GM10266 (cell line): ENCODE results near the gene CCNT2.

Experiments used
- DNase-seq: peaks from one replicate; pipeline ENCODE4 v3.0.0; 2012; ENCODE audit errors: extremely low spot score
- TF ChIP-seq, protein P1 (sequence below): IDR thresholded peaks from 2 replicates; pipeline ENCODE4 v1.5.1; 2012; ENCODE audit warnings: mild to moderate bottlenecking, low read depth; ENCODE audit not compliant: control insufficient read depth, insufficient read depth; ENCODE audit errors: missing control alignments

The CCNT2 gene

GRCh38 chr2:134918526-134919340 lies at the start of gene CCNT2:
Gene CCNT2, plus strand, starts transcription at chr2:134918822. Its CDS starts 33 bp downstream, at chr2:134918855.
- DNase-seq: peak; percentile 95
- TF ChIP-seq, protein P1, sequence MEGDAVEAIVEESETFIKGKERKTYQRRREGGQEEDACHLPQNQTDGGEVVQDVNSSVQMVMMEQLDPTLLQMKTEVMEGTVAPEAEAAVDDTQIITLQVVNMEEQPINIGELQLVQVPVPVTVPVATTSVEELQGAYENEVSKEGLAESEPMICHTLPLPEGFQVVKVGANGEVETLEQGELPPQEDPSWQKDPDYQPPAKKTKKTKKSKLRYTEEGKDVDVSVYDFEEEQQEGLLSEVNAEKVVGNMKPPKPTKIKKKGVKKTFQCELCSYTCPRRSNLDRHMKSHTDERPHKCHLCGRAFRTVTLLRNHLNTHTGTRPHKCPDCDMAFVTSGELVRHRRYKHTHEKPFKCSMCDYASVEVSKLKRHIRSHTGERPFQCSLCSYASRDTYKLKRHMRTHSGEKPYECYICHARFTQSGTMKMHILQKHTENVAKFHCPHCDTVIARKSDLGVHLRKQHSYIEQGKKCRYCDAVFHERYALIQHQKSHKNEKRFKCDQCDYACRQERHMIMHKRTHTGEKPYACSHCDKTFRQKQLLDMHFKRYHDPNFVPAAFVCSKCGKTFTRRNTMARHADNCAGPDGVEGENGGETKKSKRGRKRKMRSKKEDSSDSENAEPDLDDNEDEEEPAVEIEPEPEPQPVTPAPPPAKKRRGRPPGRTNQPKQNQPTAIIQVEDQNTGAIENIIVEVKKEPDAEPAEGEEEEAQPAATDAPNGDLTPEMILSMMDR: peak; percentile 0

- TF ChIP-seq, protein P1: no peak
- DNase-seq: no peak
These were observed 48.5 kb upstream of the CCNT2 start for GRCh38 chr2:134869946-134870736.

DNA sequence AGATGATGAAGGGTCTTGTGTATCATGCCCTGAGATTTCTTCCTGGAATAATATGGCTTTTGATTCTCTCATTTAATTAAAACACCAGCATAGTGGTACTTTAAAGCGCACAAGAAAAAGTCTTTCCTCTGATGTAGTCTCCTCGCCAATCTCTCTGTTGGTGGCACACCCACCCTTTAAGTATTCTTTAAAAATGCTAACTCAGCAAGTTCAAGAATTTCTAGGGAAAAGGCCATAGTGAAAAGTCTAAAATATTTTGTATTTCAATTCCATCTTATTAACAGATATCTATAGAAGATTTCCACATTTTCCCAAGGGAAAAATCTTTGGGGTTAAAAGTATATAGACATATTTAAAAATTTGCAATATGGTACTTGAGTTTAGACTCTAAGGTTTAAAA lies 45.5 kb upstream of the CCNT2 start:
- TF ChIP-seq, protein P1: no peak

GRCh38 chr2:134875309-134875708 lies 43.3 kb upstream of the CCNT2 start:
- DNase-seq: no peak
- TF ChIP-seq, protein P1: no peak

More for the DNA sequence above, 45.5 kb upstream of the CCNT2 start:
- no peak for DNase-seq

DNA sequence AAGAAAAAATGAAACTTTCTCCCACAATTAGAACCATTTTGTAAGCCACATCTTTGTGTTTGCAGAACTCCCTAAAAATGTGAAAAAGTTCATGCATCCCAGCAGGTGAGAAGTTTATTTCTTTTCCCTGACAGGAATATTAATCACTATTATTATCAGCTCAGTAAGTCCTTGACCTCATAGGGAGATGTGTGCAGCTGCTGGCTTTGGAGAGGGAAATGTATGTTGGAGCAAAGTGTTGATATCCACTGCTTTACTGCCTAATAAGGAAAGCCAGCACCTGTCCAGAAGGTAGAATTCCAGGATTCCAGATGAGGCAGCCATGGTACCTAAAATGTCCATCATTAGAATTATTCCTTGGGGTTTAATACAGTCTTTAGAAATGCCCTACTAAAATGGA lies 35.8 kb upstream of the CCNT2 start:
- TF ChIP-seq, protein P1: no peak
- DNase-seq: no peak

DNA sequence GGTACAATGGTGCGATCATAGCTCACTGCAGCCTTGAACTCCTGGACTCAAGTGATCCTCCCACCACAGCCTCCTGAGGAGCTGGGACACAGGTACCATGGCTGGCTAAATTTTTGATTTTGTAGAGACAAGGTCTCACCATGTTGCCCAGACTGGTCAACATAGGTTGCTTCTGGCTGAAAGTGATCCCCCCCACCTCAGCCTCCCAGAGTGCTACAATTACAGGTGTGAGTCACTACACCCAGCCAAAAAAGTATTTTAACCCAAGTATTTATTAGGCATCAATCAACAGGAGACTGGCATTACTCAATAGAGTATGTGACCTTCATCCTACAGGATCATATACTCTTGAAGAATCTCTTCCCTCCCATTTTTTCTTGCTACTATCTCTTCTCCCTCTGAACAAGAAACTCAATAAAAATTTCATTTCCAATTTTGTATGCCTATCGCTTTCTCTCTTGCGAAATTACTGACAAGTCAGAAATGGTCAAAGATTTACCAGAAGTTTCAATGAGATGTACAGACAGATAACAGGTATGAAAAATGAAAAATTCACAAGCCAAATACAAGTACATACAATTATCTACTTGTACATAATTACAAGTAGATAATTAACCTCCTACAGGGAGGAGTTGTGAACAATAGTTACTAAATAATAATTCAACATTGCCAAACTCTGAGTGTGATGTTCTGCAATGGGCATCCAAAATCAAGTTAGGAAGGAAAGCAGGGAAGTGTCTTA lies 34.9 kb upstream of the CCNT2 start:
- TF ChIP-seq, protein P1: no peak

More for the DNA sequence above, 34.9 kb upstream of the CCNT2 start:
- DNase-seq: no peak
